HEK293T (cell line): ENCODE data around the gene FCRL6.
A peak's percentile ranks its signal among the peaks of the same experiment; 100 is the strongest.

Experiments
- CTCF ChIA-PET: fragments of 350-600 bp; formaldehyde crosslinking; extraction: SDS; loops from one replicate; lab custom pipeline; 2021; ENCODE audit warnings: antibody characterized with exemption, inconsistent platforms; lab: Yijun Ruan, JAX
- POLR2A ChIA-PET: fragments of 350-600 bp; formaldehyde crosslinking; extraction: SDS; loops from one replicate; lab custom pipeline; 2020; ENCODE audit warnings: antibody characterized with exemption, inconsistent platforms; lab: Yijun Ruan, JAX
- DNase-seq: peaks from one replicate; pipeline ENCODE4 v3.0.0; 2012; ENCODE audit warnings: mixed read lengths; ENCODE audit errors: extremely low spot score
- ARNT ChIP-seq: fragments of 450-650 bp; IDR thresholded peaks from 2 replicates; pipeline ENCODE4 v1.6.1; 2017; ENCODE audit warnings: mild to moderate bottlenecking
- BHLHE40 ChIP-seq: fragments of 450-650 bp; IDR thresholded peaks from 2 replicates; pipeline ENCODE4 v1.6.1; 2016; ENCODE audit warnings: mild to moderate bottlenecking, moderate library complexity, borderline replicate concordance
- CTBP1 ChIP-seq: fragments of 450-650 bp; IDR thresholded peaks from 2 replicates; pipeline ENCODE4 v1.6.1; 2016; ENCODE audit warnings: borderline replicate concordance
- ELF4 ChIP-seq: fragments of 450-650 bp; IDR thresholded peaks from 2 replicates; pipeline ENCODE4 v1.6.1; 2017; ENCODE audit warnings: antibody characterized with exemption
- FOXA1 ChIP-seq: fragments of 450-650 bp; IDR thresholded peaks from 2 replicates; pipeline ENCODE4 v1.6.1; 2016; ENCODE audit warnings: mild to moderate bottlenecking
- FOXK2 ChIP-seq: fragments of 450-650 bp; IDR thresholded peaks from 2 replicates; pipeline ENCODE4 v1.6.1; 2016; ENCODE audit warnings: mild to moderate bottlenecking
- FOXM1 ChIP-seq: fragments of 450-650 bp; IDR thresholded peaks from 2 replicates; pipeline ENCODE4 v1.6.1; 2017; ENCODE audit warnings: mild to moderate bottlenecking, borderline replicate concordance
- HDGF ChIP-seq: fragments of 450-650 bp; IDR thresholded peaks from 2 replicates; pipeline ENCODE4 v1.6.1; 2017; ENCODE audit warnings: antibody characterized with exemption, borderline replicate concordance
- L3MBTL2 ChIP-seq: fragments of 450-650 bp; conservative IDR thresholded peaks from 2 replicates; pipeline ENCODE4 v1.6.1; 2016; ENCODE audit warnings: mild to moderate bottlenecking
- LEF1 ChIP-seq: fragments of 450-650 bp; IDR thresholded peaks from 2 replicates; pipeline ENCODE4 v1.6.1; 2017; ENCODE audit warnings: mild to moderate bottlenecking, borderline replicate concordance
- NFRKB ChIP-seq: fragments of 450-650 bp; IDR thresholded peaks from 2 replicates; pipeline ENCODE4 v1.6.1; 2016; ENCODE audit warnings: mild to moderate bottlenecking, moderate library complexity
- SP1 ChIP-seq: fragments of 450-650 bp; IDR thresholded peaks from 2 replicates; pipeline ENCODE4 v1.6.1; 2017
- SUZ12 ChIP-seq: fragments of 450-650 bp; IDR thresholded peaks from 2 replicates; pipeline ENCODE4 v1.6.1; 2016; ENCODE audit warnings: mild to moderate bottlenecking
- TARDBP ChIP-seq: fragments of 450-650 bp; IDR thresholded peaks from 2 replicates; pipeline ENCODE4 v1.6.1; 2016
- ZNF384 ChIP-seq: fragments of 450-650 bp; IDR thresholded peaks from 2 replicates; pipeline ENCODE4 v1.6.1; 2016
- TF ChIP-seq, protein P1 (sequence below): fragments of 450-650 bp; IDR thresholded peaks from 2 replicates; pipeline ENCODE4 v1.6.1; 2016

The FCRL6 gene

DNA sequence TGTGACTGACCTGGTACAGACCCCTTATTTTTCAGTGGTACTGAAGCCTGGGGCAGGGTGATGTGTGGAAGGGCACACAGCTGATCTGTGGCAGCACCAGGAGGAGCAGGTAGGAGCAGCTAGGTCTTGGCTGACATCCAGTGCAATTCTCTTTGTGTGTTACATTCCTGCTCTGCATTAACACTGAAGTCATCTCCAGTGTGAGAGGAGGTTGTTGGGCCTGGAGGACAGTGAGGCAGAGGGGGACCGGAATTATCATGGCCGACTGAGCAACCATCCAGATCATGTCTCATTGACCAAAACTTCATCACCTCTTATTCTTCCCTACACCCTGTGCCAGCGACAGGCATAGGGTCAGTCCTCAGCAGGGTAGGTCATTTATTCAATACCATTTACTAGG lies 26.0 kb downstream of the FCRL6 start:
- DNase-seq = no peak
- CTCF ChIA-PET = interaction anchor here (1.0 kb wide), 1 partner anchor 29 kb away, joined by 3 read pairs; no protein-coding TSS in a partner anchor
- POLR2A ChIA-PET = no interaction called here
- TF ChIP-seq ARNT (no peak), LEF1 (no peak), FOXA1 (no peak), CTBP1 (no peak), BHLHE40 (no peak), TARDBP (no peak), ZNF384 (no peak), ELF4 (no peak), FOXK2 (no peak), L3MBTL2 (no peak), NFRKB (no peak), HDGF (no peak), SUZ12 (no peak), FOXM1 (no peak), SP1 (no peak)
- TF ChIP-seq, protein P1, sequence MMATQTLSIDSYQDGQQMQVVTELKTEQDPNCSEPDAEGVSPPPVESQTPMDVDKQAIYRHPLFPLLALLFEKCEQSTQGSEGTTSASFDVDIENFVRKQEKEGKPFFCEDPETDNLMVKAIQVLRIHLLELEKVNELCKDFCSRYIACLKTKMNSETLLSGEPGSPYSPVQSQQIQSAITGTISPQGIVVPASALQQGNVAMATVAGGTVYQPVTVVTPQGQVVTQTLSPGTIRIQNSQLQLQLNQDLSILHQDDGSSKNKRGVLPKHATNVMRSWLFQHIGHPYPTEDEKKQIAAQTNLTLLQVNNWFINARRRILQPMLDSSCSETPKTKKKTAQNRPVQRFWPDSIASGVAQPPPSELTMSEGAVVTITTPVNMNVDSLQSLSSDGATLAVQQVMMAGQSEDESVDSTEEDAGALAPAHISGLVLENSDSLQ = no peak

DNA sequence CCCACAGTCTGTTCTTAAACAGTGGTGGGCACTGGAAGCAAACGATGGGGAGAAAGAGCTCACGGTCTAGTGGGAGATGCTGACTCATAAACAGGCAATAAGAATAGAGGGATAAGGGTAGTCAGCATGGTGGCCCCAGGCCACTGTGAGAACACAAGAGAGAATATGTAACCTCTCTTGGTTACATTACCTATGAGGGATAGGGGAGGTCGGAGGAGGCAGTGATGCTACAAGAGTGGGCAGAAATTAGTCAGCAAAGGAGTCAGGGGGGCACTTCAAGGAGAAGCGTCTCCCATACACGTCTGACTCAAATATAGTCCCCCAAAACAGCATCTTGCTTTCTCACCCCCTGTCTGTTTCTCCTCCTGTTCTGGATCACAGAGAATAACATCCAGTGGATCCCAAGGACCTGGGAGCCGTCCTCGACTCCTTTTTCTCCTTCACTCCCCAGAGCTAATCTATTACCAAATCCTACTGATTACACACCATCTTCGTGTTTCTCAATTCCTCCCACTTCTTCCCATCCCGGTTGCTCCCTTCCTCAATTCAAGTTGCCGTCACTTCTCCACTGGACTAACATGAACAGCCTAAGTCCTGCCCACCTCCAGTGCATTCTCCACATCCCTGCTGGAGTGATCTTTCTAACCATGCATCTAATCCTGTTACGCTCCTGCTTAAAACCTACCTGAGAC lies 26.6 kb downstream of the FCRL6 start:
- DNase-seq = no peak
- ChIA-PET CTCF (interaction anchor here (1.0 to 1.4 kb wide), 2 partner anchors 30 to 179 kb away, joined by 3 read pairs; no protein-coding TSS in a partner anchor), POLR2A (no interaction called here)
- TF ChIP-seq NFRKB (no peak), ELF4 (no peak), CTBP1 (no peak), SP1 (no peak), ZNF384 (no peak), SUZ12 (no peak), LEF1 (no peak), L3MBTL2 (no peak)
- TF ChIP-seq, protein P1 = no peak

DNA sequence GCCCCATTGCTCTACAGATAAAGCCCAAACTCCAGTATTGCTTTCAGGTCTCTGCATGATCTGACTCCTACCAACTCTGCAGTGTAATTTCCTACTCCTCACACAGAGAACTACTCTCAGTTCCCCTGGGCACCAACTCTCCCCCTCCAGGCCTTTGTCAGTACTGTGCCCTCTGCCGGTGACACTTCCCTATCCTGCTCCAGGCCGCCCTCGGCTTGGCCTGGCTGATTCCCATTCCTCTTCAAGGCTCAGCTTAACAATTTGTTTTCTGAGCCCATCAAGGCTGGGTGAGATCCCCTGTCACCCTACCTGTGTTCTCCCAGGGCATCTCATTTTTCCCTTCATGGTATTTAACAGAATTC lies 27.1 kb downstream of the FCRL6 start:
- ChIA-PET POLR2A (no interaction called here), CTCF (interaction anchor here (1.1 to 1.4 kb wide), 2 partner anchors 30 to 178 kb away, joined by 3 to 4 read pairs; no protein-coding TSS in a partner anchor)
- DNase-seq = peak; percentile 69
- no peak for TF ChIP-seq SUZ12
- TF ChIP-seq FOXK2 = no peak
- no peak for TF ChIP-seq CTBP1
- TF ChIP-seq FOXA1 = no peak
- no peak for TF ChIP-seq NFRKB
- TF ChIP-seq BHLHE40 = no peak
- TF ChIP-seq LEF1 = no peak

DNA sequence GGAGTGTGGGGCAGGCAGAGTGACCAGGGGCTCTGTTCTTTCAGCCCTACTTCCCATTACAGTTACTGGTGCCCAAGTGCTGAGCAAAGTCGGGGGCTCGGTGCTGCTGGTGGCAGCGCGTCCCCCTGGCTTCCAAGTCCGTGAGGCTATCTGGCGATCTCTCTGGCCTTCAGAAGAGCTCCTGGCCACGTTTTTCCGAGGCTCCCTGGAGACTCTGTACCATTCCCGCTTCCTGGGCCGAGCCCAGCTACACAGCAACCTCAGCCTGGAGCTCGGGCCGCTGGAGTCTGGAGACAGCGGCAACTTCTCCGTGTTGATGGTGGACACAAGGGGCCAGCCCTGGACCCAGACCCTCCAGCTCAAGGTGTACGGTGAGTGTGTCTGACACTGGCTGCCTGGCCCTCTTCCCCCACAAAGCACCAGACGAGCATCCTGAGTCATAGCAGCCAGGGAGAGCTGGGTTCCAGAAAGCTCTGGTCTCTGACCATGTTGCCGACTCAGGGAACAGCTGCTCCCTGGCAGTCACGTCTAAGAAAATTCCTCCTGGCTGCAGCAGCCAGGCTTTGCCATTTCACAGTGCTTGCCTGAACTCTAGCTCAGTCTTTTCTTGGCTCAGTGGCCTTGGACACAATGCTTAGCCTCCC lies 27.8 kb downstream of the FCRL6 start:
- ChIA-PET CTCF (interaction anchor here (0.6 to 1.4 kb wide), 3 partner anchors 31 to 200 kb away, joined by 3 to 4 read pairs (median 3); no protein-coding TSS in a partner anchor), POLR2A (no interaction called here)

DNA sequence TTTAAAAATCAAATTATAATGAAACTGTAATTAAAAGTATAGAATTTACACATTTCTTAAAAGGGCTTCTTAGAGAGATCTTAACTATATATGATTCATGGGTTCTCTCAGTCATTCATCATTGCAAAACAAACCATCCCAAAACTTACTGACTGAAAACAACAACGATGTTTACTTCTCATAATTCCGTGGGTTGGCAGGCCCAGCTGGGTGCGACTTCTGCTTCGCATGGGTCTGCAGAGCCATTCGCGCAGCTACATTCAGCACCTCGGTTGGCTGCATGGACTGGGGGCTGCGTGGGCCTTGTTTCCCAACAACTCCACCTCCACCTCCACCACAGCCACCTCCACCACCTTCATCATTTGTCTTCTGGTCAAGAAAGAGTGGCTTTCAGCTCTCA lies 28.6 kb downstream of the FCRL6 start:
- DNase-seq = no peak
- POLR2A ChIA-PET = no interaction called here
- TF ChIP-seq, protein P1 = no peak
- TF ChIP-seq FOXM1 (no peak), LEF1 (no peak), ARNT (no peak), TARDBP (no peak)
- CTCF ChIA-PET = no interaction called here

More for the DNA sequence above, 27.8 kb downstream of the FCRL6 start:
- no peak for DNase-seq
- TF ChIP-seq SP1 (no peak), NFRKB (no peak), LEF1 (no peak), TARDBP (no peak), ELF4 (no peak), FOXK2 (no peak), FOXM1 (no peak), FOXA1 (no peak), SUZ12 (no peak), ZNF384 (no peak), ARNT (no peak), BHLHE40 (no peak), HDGF (no peak), CTBP1 (no peak), L3MBTL2 (no peak)
- TF ChIP-seq, protein P1 = no peak
